K562 (cell line): Measurements from ENCODE around the gene CYP2E1.

Experiments
- GABPA ChIP-seq: fragments of 200-800 bp; sonication (Bioruptor generic); conservative IDR thresholded peaks from 2 replicates; pipeline ENCODE4 v1.6.1; 2016; ENCODE audit warnings: low read depth, missing genetic modification characterization, missing compliant biosample characterization
- MAZ ChIP-seq, 2 experiments: fragments of 450-650 bp in 1 of 2; sonication (generic) in 1 of 2; formaldehyde crosslinking; IDR thresholded peaks in 1 of 2; conservative IDR thresholded peaks in 1 of 2; 2 replicates each; pipeline versions ENCODE4 v1.4.0 to v1.5.0; 2020; ENCODE audit warnings: mild to moderate bottlenecking in 1 of 2, missing genetic modification reagents in 1 of 2
- MCM5 ChIP-seq: fragments of 450-650 bp; IDR thresholded peaks from 2 replicates; pipeline ENCODE4 v1.6.1; 2016; ENCODE audit warnings: low read depth
- ZNF764 ChIP-seq: fragments of 250-450 bp; sonication (Bioruptor Pico); IDR thresholded peaks from 2 replicates; pipeline ENCODE4 v1.4.0; 2020; ENCODE audit warnings: low read depth, mild to moderate bottlenecking, moderate library complexity
- TF ChIP-seq, protein P1 (sequence below): fragments of 250-450 bp; sonication (Bioruptor Pico); IDR thresholded peaks from 2 replicates; pipeline ENCODE4 v1.4.0; 2020
- TF ChIP-seq, protein P2 (sequence below): fragments of 450-650 bp; conservative IDR thresholded peaks from 2 replicates; pipeline ENCODE4 v1.6.1; 2016; ENCODE audit warnings: missing genetic modification characterization, low read depth, mild to moderate bottlenecking, control low read depth, missing compliant biosample characterization

DNA sequence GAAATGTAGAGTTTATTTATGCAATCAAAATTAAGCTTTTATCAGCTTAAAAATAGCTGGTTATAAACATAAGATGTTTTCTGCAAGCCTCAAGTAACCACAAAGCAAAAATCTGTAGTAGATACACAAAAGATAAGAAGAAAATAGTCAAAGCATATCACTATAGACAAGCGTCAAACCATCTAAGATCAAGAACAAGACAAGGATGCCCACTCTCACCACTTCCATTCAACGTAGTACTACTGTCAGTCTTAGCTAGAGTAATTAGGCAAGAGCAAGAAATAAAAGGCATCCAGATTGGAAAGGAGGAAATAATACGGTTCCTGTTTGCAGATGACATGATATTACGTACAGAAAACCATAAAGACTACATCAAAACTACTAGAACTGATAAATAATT, 17.5 kb upstream of the CYP2E1 start:
- TF ChIP-seq, protein P1, sequence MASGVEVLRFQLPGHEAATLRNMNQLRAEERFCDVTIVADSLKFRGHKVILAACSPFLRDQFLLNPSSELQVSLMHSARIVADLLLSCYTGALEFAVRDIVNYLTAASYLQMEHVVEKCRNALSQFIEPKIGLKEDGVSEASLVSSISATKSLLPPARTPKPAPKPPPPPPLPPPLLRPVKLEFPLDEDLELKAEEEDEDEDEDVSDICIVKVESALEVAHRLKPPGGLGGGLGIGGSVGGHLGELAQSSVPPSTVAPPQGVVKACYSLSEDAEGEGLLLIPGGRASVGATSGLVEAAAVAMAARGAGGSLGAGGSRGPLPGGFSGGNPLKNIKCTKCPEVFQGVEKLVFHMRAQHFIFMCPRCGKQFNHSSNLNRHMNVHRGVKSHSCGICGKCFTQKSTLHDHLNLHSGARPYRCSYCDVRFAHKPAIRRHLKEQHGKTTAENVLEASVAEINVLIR (CRISPR knock-in tag), result no peak
- TF ChIP-seq MAZ (CRISPR knock-in tag; conservative IDR thresholded peaks at IDR 0.05 in 1 of 2, IDR thresholded peaks at IDR 0.05 in 1 of 2), result no peak
- TF ChIP-seq MCM5, result no peak
- TF ChIP-seq GABPA (tag), result no peak
- no peak for TF ChIP-seq ZNF764
- TF ChIP-seq, protein P2, sequence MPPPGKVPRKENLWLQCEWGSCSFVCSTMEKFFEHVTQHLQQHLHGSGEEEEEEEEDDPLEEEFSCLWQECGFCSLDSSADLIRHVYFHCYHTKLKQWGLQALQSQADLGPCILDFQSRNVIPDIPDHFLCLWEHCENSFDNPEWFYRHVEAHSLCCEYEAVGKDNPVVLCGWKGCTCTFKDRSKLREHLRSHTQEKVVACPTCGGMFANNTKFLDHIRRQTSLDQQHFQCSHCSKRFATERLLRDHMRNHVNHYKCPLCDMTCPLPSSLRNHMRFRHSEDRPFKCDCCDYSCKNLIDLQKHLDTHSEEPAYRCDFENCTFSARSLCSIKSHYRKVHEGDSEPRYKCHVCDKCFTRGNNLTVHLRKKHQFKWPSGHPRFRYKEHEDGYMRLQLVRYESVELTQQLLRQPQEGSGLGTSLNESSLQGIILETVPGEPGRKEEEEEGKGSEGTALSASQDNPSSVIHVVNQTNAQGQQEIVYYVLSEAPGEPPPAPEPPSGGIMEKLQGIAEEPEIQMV (tag), result no peak
